Mesenchymal stem cell (in vitro differentiated cells and primary cell): ENCODE results near the gene CADM1.

Experiments used
- DNase-seq: peaks from one replicate; pipeline ENCODE4 v3.0.0-alpha.2; 2013
- H2AFZ ChIP-seq: one replicate; pipeline ENCODE4 v1.6.1; 2013; ENCODE audit warnings: low read depth, mild to moderate bottlenecking, control low read depth, inconsistent platforms, low read length, moderate library complexity
- H2AK5ac ChIP-seq: 2 replicates; pipeline ENCODE4 v1.6.1; 2013; ENCODE audit warnings: low read length, moderate library complexity, mild to moderate bottlenecking, inconsistent platforms; ENCODE audit not compliant: severe bottlenecking
- H2BK120ac ChIP-seq: one replicate; pipeline ENCODE4 v1.6.1; 2013; ENCODE audit warnings: low read depth, mild to moderate bottlenecking, inconsistent platforms, low read length, moderate library complexity
- H2BK12ac ChIP-seq, 2 experiments: one replicate each; pipeline ENCODE4 v1.6.1; 2013; ENCODE audit warnings: inconsistent platforms in 2 of 2, low read length in 2 of 2, mild to moderate bottlenecking in 2 of 2, moderate library complexity in 2 of 2, control low read depth in 1 of 2
- H2BK15ac ChIP-seq: one replicate; pipeline ENCODE4 v1.6.1; 2013; ENCODE audit warnings: mild to moderate bottlenecking, low read depth, inconsistent platforms; ENCODE audit not compliant: poor library complexity, severe bottlenecking
- H2BK5ac ChIP-seq: 2 replicates; pipeline ENCODE4 v1.6.1; 2013; ENCODE audit warnings: low read depth, mild to moderate bottlenecking, low read length, control low read depth, inconsistent platforms; ENCODE audit not compliant: poor library complexity, severe bottlenecking
- H3K14ac ChIP-seq, 2 experiments: one replicate each; pipeline ENCODE4 v1.6.1; 2013; ENCODE audit warnings: inconsistent platforms in 2 of 2, low read length in 2 of 2, control low read depth in 1 of 2, mild to moderate bottlenecking in 1 of 2, moderate library complexity in 1 of 2
- H3K18ac ChIP-seq, 2 experiments: one replicate each; pipeline ENCODE4 v1.6.1; 2013; ENCODE audit warnings: inconsistent platforms in 2 of 2, low read length in 2 of 2, control low read depth in 1 of 2, low read depth in 1 of 2, mild to moderate bottlenecking in 1 of 2
- H3K23ac ChIP-seq, 2 experiments: one replicate each; pipeline ENCODE4 v1.6.1; 2013; ENCODE audit warnings: inconsistent platforms in 2 of 2, low read length in 2 of 2, mild to moderate bottlenecking in 2 of 2, moderate library complexity in 2 of 2, control low read depth in 1 of 2
- H3K27ac ChIP-seq: 2 replicates; pipeline ENCODE4 v1.5.1; 2013; ENCODE audit warnings: mild to moderate bottlenecking, moderate library complexity, low read length, control low read depth, inconsistent platforms; ENCODE audit not compliant: poor library complexity, severe bottlenecking
- H3K27me3 ChIP-seq, 2 experiments: 2 replicates each; pipeline versions ENCODE4 v1.6.1 to v1.7.0; 2013; ENCODE audit warnings: low read length in 2 of 2, mild to moderate bottlenecking in 2 of 2, moderate library complexity in 2 of 2, control low read depth in 1 of 2, inconsistent platforms in 1 of 2; ENCODE audit not compliant: control insufficient read depth in 1 of 2, insufficient read depth in 1 of 2
- H3K36me3 ChIP-seq, 2 experiments: 2 replicates each; pipeline versions ENCODE4 v1.6.1 to v1.7.0; 2013; ENCODE audit warnings: low read length in 2 of 2, control low read depth in 1 of 2, inconsistent platforms in 1 of 2, low read depth in 1 of 2, mild to moderate bottlenecking in 1 of 2; ENCODE audit not compliant: insufficient read depth in 2 of 2, control insufficient read depth in 1 of 2
- H3K4ac ChIP-seq, 2 experiments: one replicate each; pipeline ENCODE4 v1.6.1; 2013; ENCODE audit warnings: inconsistent platforms in 2 of 2, low read length in 2 of 2, mild to moderate bottlenecking in 2 of 2, moderate library complexity in 2 of 2, control low read depth in 1 of 2, low read depth in 1 of 2
- H3K4me1 ChIP-seq: 2 replicates; pipeline ENCODE4 v1.6.1; 2013; ENCODE audit warnings: low read depth, low read length, control low read depth; ENCODE audit not compliant: control insufficient read depth, insufficient read depth
- H3K4me2 ChIP-seq: 2 replicates; pipeline ENCODE4 v1.6.1; 2013; ENCODE audit warnings: low read length, mild to moderate bottlenecking, inconsistent platforms; ENCODE audit not compliant: poor library complexity, severe bottlenecking
- H3K4me3 ChIP-seq, 2 experiments: 2 replicates each; pipeline versions ENCODE4 v1.5.1 to v1.7.0; 2013; ENCODE audit warnings: low read length in 2 of 2, mild to moderate bottlenecking in 2 of 2, control low read depth in 1 of 2, low read depth in 1 of 2; ENCODE audit not compliant: insufficient read depth in 1 of 2
- H3K79me1 ChIP-seq: replicated peaks from 2 replicates; pipeline ENCODE4 v1.6.1; 2013; ENCODE audit warnings: mild to moderate bottlenecking, control low read depth, low read length, inconsistent platforms; ENCODE audit not compliant: poor library complexity, severe bottlenecking
- H3K9ac ChIP-seq: 2 replicates; pipeline ENCODE4 v1.7.0; 2013; ENCODE audit warnings: mild to moderate bottlenecking, low read length, moderate library complexity
- H3K9me3 ChIP-seq: 2 replicates; pipeline ENCODE4 v1.7.0; 2013; ENCODE audit warnings: mild to moderate bottlenecking, low read length; ENCODE audit not compliant: control insufficient read depth
- H4K8ac ChIP-seq: one replicate; pipeline ENCODE4 v1.6.1; 2013; ENCODE audit warnings: inconsistent platforms, mild to moderate bottlenecking, low read length, moderate library complexity
- H4K91ac ChIP-seq: one replicate; pipeline ENCODE4 v1.6.1; 2013; ENCODE audit warnings: mild to moderate bottlenecking, low read length, inconsistent platforms
- WGBS: methylation state at CpG from one replicate; pipeline ENCODE4 v1.1.7; 2013; ENCODE audit warnings: mixed read lengths; 5-methylcytosine and 5-hydroxymethylcytosine counted together

CADM1 gene

DNA sequence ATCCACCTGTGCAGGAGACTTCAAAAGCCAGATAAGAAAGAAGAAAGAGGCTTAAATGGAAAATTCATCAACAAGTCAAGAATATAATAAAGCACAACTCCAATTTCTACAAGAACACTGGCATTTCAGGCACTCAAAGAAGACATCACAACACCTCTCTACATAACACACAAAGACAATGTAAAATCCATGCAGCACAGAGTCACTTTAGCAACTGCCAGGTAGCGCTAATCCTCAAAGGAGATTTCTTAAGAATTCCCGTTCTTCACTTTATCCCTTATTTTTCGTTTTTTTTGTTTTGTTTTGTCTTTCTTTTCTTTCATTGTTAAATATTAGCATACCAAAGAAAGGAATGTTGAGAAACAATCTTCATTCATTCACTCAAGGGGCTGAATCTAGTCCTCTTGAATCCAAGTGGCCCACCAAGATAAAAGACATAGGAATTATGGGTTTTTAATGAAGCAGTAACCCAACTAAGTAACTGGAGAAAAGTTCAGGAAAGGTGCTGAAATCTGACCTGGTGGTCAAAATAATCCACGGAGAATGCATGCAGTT, 95.0 kb downstream of the CADM1 start:
- Histone ChIP-seq H3K36me3 (no peaks in the 10 kb centered on the region), H3K9me3 (no peaks in the 10 kb centered on the region), H2AK5ac (no peak overlapping the region), H3K4ac (no peak overlapping the region), H3K14ac (no peak overlapping the region), H3K4me2 (no peak overlapping the region), H3K4me3 (no peak overlapping the region), H2BK15ac (no peak overlapping the region), H3K79me1 (peaks cover 23% of the 10 kb centered on the region), H3K4me1 (peaks cover 1% of the 10 kb centered on the region), H3K27me3 (no peaks in the 10 kb centered on the region), H2BK5ac (no peak overlapping the region), H3K9ac (no peak overlapping the region), H3K23ac (no peak overlapping the region), H2AFZ (no peak overlapping the region), H3K18ac (no peak overlapping the region), H4K91ac (no peak overlapping the region), H2BK12ac (no peak overlapping the region), H2BK120ac (no peak overlapping the region), H3K27ac (no peak overlapping the region), H4K8ac (no peak overlapping the region)
- no peak for DNase-seq
- 50% methylated on average over 2 of the region's 4 CpGs for WGBS

DNA sequence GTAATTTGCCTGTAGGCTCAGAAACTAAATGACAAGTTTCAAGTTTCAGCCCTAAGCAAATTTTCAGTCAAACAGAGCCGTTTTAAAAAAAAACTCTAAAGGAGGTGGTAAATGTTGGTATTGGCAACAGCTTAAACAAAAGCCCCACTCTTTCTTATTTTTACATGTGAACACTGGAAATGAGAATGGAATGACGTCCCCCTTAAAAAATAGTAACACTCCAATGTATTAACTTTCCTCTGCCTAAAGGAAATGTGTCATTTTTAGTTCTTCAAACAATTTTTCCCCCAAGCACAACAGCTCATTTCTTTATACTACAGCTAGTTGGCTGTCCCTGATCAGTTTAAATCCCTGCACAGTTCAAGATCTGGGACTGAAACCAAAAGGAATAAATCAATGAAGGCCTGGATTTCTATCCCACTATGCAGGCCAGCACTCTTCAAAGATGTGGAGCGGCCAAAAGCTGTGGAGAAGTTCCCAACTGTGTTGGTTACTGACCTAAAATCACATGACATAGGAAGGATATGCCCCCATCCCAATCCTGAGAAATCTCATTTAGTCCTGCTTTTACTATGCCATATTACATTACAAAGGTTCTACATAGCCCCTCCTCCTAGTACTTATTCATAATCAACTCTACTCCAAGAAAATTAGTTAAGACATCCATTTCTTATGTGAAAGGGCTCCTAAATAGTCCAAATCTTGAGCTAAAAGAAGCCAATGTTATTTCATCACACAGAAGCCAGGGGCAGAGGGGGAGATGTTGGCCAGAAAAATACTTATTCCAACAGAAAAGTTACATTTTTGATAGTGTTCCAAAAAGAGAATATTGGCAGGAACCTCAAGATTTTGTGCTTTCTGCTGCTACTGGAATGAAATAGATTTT, 95.9 kb downstream of the CADM1 start:
- no peak overlapping the region for H2BK5ac ChIP-seq
- H3K4me2 ChIP-seq: no peak overlapping the region
- no peak overlapping the region for H2BK120ac ChIP-seq
- no peaks in the 10 kb centered on the region for H3K9me3 ChIP-seq
- no peak overlapping the region for H2BK12ac ChIP-seq
- no peaks in the 10 kb centered on the region for H3K4me1 ChIP-seq
- 85% methylated on average over 2 of the region's 3 CpGs for WGBS
- H3K14ac ChIP-seq: no peak overlapping the region
- H3K27ac ChIP-seq: no peak overlapping the region
- DNase-seq: no peak
- no peak overlapping the region for H3K23ac ChIP-seq
- H2AK5ac ChIP-seq: no peak overlapping the region
- H3K79me1 ChIP-seq: peaks cover 21% of the 10 kb centered on the region
- no peak overlapping the region for H4K91ac ChIP-seq
- no peak overlapping the region for H2BK15ac ChIP-seq
- no peak overlapping the region for H3K4ac ChIP-seq
- no peak overlapping the region for H3K18ac ChIP-seq
- no peaks in the 10 kb centered on the region for H3K27me3 ChIP-seq
- H3K36me3 ChIP-seq: no peaks in the 10 kb centered on the region
- no peak overlapping the region for H3K9ac ChIP-seq
- no peak overlapping the region for H4K8ac ChIP-seq
- no peak overlapping the region for H3K4me3 ChIP-seq
- no peak overlapping the region for H2AFZ ChIP-seq

DNA sequence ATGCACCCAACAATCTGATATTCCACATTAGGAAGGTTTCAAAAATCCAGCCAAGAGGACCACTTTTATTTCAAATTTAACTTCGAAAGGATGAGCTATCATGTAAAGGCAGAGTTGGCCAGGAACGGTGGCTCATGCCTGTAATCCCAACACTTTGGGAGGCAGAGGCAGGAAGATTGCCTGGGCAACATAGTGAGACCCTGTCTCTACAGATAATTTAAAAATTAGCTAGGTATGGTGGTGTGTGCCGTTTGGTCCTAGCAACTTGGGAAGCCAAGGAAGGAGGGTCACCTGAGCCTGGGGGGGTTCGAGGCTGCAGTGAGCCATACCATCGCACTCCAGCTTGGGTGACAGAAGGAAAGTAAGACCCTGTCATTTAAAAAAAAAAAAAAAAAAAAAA, 96.7 kb downstream of the CADM1 start:
- Histone ChIP-seq H2BK120ac (no peak overlapping the region), H2AFZ (no peak overlapping the region), H3K18ac (no peak overlapping the region), H3K36me3 (no peaks in the 10 kb centered on the region), H3K9me3 (no peaks in the 10 kb centered on the region), H2BK12ac (no peak overlapping the region), H2BK15ac (no peak overlapping the region), H3K4me2 (no peak overlapping the region), H3K79me1 (peaks cover 20% of the 10 kb centered on the region), H3K27me3 (no peaks in the 10 kb centered on the region), H2BK5ac (no peak overlapping the region), H3K4ac (no peak overlapping the region), H3K4me3 (no peak overlapping the region), H3K23ac (no peak overlapping the region), H3K4me1 (no peaks in the 10 kb centered on the region), H4K91ac (no peak overlapping the region), H3K14ac (no peak overlapping the region), H2AK5ac (no peak overlapping the region), H3K27ac (no peak overlapping the region), H4K8ac (no peak overlapping the region), H3K9ac (no peak overlapping the region)
- DNase-seq: no peak
- WGBS: 97% methylated on average over 3 of the region's 5 CpGs

DNA sequence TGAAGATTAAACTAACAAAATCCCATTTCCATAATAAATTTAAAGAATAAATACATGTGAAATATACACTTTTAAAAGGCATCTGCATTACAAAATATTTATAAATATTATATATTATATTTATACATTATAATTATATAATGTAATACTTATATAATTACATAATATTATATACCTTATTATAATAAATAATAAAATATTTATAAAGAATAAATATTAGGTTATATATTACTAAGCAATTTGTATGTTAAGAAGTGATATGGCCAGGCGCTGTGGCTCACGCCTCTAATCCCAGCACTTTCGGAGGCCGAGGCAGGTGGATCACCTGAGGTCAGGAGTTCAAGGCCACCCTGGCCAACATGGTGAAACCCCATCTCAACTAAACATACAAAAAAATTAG, 97.8 kb downstream of the CADM1 start:
- Histone ChIP-seq H3K4me3 (no peak overlapping the region), H3K9me3 (no peaks in the 10 kb centered on the region), H3K36me3 (no peaks in the 10 kb centered on the region), H2BK120ac (no peak overlapping the region), H2BK12ac (no peak overlapping the region), H3K79me1 (peaks cover 17% of the 10 kb centered on the region), H3K4ac (no peak overlapping the region), H3K14ac (no peak overlapping the region), H4K8ac (no peak overlapping the region), H3K4me1 (no peaks in the 10 kb centered on the region), H3K4me2 (no peak overlapping the region), H2BK15ac (no peak overlapping the region), H3K23ac (no peak overlapping the region), H3K27me3 (no peaks in the 10 kb centered on the region), H2AFZ (no peak overlapping the region), H3K27ac (no peak overlapping the region), H3K9ac (no peak overlapping the region), H3K18ac (no peak overlapping the region), H2BK5ac (no peak overlapping the region), H2AK5ac (no peak overlapping the region), H4K91ac (no peak overlapping the region)
- DNase-seq: no peak
- WGBS: no CpG with 5 or more reads among the region's 4 CpGs
